Sigmoid colon (tissue), 7 donors: ENCODE measurements around the gene ST6GALNAC1. TPM values are rescaled to one million over a fixed set of nuclear protein-coding genes. Genes with fewer than 3 reads are reported as not detected.

ENCODE experiments used
- DNase-seq: peaks from one replicate; pipeline ENCODE4 v3.0.0-alpha.2; 2019
- H3K27ac ChIP-seq, 4 donors: fragments of 200-600 bp; sonication (generic); one replicate each; pipeline ENCODE4 v1.5.1; 2016 to 2019; ENCODE audit warnings: mild to moderate bottlenecking in 1 of 4
- H3K27me3 ChIP-seq, 3 donors: fragments of 200-600 bp; sonication (generic); one replicate each; pipeline ENCODE4 v1.5.1; 2019; ENCODE audit warnings: mild to moderate bottlenecking in 1 of 3
- H3K36me3 ChIP-seq, 4 donors: fragments of 200-600 bp; sonication (generic); one replicate each; pipeline ENCODE4 v1.5.1; 2016 to 2019
- H3K4me1 ChIP-seq, 4 donors: fragments of 200-600 bp; sonication (generic); one replicate each; pipeline ENCODE4 v1.5.1; 2017 to 2019
- H3K4me3 ChIP-seq, 4 donors: fragments of 200-600 bp; sonication (generic); one replicate each; pipeline ENCODE4 v1.5.1; 2017 to 2019; ENCODE audit warnings: mild to moderate bottlenecking in 2 of 4, moderate library complexity in 1 of 4
- H3K9me3 ChIP-seq, 4 donors: fragments of 200-600 bp in 3 of 4; sonication (generic) in 3 of 4; one replicate each; pipeline versions ENCODE4 v1.5.1 to v1.6.1; 2013 to 2019
- EP300 ChIP-seq, 4 donors: sonication (generic); formaldehyde crosslinking; IDR thresholded peaks; one replicate each; pipeline ENCODE4 v1.6.1; 2017; ENCODE audit warnings: antibody characterized with exemption in 4 of 4
- POLR2A ChIP-seq, 2 donors: fragments of 450-650 bp; IDR thresholded peaks; one replicate each; pipeline ENCODE4 v1.6.1; 2016; ENCODE audit warnings: antibody characterized with exemption in 2 of 2, mild to moderate bottlenecking in 2 of 2, moderate library complexity in 2 of 2
- POLR2AphosphoS5 ChIP-seq, 4 donors: sonication (generic); formaldehyde crosslinking; IDR thresholded peaks; one replicate each; pipeline ENCODE4 v1.6.1; 2017; ENCODE audit warnings: antibody characterized with exemption in 4 of 4
- WGBS, 2 donors: extraction: QIAGEN DNeasy Blood & Tissue Kit; methylation state at CpG; one replicate each; pipeline ENCODE4 v1.1.7; 2013; 5-methylcytosine and 5-hydroxymethylcytosine counted together
- intact Hi-C: fragments of 100-400 bp; cut with DNase I; formaldehyde crosslinking; loops from one replicate; pipeline ENCODE4 v1.15.1; 2023
- polyA plus RNA-seq, 3 donors: library from polyadenylated mRNA; stranded (reverse); fragments of 200-250 nt; gene quantifications; one replicate each; pipeline ENCODE4 v1.2.3, GENCODE V29; 2013
- total RNA-seq, 4 donors: library from RNA; depleted of rRNA; stranded (reverse); fragments of >200 nt; gene quantifications; one replicate each; pipeline ENCODE4 v1.1.0, GENCODE V29; 2016
- TF ChIP-seq, protein P1 (sequence below), 4 experiments: fragments of 450-650 bp in 3 of 4; fragments of 200-600 bp in 1 of 4; IDR thresholded peaks; one replicate each; pipeline ENCODE4 v1.5.1; 2016 to 2019; ENCODE audit warnings: antibody characterized with exemption in 4 of 4, mild to moderate bottlenecking in 3 of 4, moderate library complexity in 2 of 4
- donor health status: healthy with polysubstance abuse.
- donor health status: Bipolar disorder and iron deficiency.
- donor health status: healthy.

ST6GALNAC1 gene
- total and polyA plus RNA-seq, 7 donors: 0.81 to 146 (median 4.6) TPM

GRCh38 chr17:76670020-76670717 is 26.6 kb upstream of the ST6GALNAC1 start:
- Histone ChIP-seq H3K4me3 (no peak overlapping the region), H3K27ac (peak overlapping the region in 1 of 4 donors; percentile 81), H3K27me3 (no peaks in the 10 kb centered on the region), H3K9me3 (no peaks in the 10 kb centered on the region), H3K4me1 (peaks cover 0 to 16% (median 10%) of the 10 kb centered on the region in 4 donors), H3K36me3 (no peaks in the 10 kb centered on the region)
- peak; percentile 29 for DNase-seq
- intact Hi-C loops: loop anchor here (5.0 kb wide), 2 partner anchors 42 to 113 kb away; partner anchors contain the start of gene MXRA7
- TF ChIP-seq, protein P1, sequence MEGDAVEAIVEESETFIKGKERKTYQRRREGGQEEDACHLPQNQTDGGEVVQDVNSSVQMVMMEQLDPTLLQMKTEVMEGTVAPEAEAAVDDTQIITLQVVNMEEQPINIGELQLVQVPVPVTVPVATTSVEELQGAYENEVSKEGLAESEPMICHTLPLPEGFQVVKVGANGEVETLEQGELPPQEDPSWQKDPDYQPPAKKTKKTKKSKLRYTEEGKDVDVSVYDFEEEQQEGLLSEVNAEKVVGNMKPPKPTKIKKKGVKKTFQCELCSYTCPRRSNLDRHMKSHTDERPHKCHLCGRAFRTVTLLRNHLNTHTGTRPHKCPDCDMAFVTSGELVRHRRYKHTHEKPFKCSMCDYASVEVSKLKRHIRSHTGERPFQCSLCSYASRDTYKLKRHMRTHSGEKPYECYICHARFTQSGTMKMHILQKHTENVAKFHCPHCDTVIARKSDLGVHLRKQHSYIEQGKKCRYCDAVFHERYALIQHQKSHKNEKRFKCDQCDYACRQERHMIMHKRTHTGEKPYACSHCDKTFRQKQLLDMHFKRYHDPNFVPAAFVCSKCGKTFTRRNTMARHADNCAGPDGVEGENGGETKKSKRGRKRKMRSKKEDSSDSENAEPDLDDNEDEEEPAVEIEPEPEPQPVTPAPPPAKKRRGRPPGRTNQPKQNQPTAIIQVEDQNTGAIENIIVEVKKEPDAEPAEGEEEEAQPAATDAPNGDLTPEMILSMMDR (IDR thresholded peaks at IDR 0.05): no peak
- TF ChIP-seq POLR2A (IDR thresholded peaks at IDR 0.05): no peak
- no peak for TF ChIP-seq POLR2AphosphoS5 (IDR thresholded peaks at IDR 0.05)
- no peak for TF ChIP-seq EP300 (IDR thresholded peaks at IDR 0.05)
- WGBS, 2 donors: 66 to 81% methylated on average over 9 of the region's 9 CpGs

DNA sequence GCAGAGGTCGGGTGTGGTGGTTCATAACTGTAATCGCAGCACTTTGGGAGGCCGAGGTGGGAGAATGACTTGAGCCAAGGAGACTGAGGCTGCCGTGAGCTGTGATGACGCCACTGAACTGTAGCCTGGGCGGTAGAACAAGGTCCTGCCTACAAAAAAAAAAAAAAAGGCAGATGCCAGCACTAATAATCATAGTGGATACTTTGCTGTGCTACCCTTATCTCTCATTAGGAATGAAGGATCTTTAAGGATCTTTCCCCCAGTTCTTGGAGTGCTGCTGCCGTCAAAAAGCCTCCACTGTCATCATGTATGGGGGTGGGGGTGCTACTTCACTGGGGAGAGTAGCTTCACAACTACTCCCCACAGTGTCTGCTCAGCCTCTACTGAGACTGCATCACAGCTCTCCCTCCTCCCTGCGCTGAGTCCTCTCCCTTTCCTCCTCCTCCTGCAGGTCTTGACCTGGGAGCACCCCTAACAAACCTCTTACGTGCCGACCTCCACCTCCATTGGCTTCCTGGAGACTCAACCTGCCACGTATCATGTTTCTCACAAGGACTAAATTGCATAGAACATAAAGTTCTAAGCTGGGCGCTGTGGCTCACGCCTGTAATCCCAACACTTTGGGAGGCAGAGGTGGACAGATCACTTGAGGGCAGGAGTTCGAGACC is 24.4 kb upstream of the ST6GALNAC1 start:
- TF ChIP-seq POLR2AphosphoS5 (IDR thresholded peaks at IDR 0.05): no peak
- TF ChIP-seq, protein P1 (IDR thresholded peaks at IDR 0.05): no peak
- no peak for TF ChIP-seq EP300 (IDR thresholded peaks at IDR 0.05)
- TF ChIP-seq POLR2A (IDR thresholded peaks at IDR 0.05): no peak
- Histone ChIP-seq H3K27me3 (no peaks in the 10 kb centered on the region), H3K9me3 (no peaks in the 10 kb centered on the region), H3K36me3 (no peaks in the 10 kb centered on the region), H3K4me3 (no peak overlapping the region), H3K4me1 (peaks cover 0 to 16% (median 10%) of the 10 kb centered on the region in 4 donors), H3K27ac (no peak overlapping the region)
- 84 to 87% methylated on average over 14 of the region's 14 CpGs for WGBS, 2 donors
- intact Hi-C loops: no loop called here
- peak; percentile 29 for DNase-seq

GRCh38 chr17:76667491-76667755 is 23.9 kb upstream of the ST6GALNAC1 start:
- 71 to 83% methylated on average over 2 of the region's 2 CpGs for WGBS, 2 donors
- Histone ChIP-seq H3K4me1 (peaks cover 0 to 14% (median 8%) of the 10 kb centered on the region in 4 donors), H3K4me3 (no peak overlapping the region), H3K9me3 (no peaks in the 10 kb centered on the region), H3K27ac (no peak overlapping the region), H3K27me3 (no peaks in the 10 kb centered on the region), H3K36me3 (no peaks in the 10 kb centered on the region)
- intact Hi-C loops: no loop called here
- peak; percentile 33 for DNase-seq
- TF ChIP-seq POLR2AphosphoS5 (IDR thresholded peaks at IDR 0.05): no peak
- TF ChIP-seq, protein P1 (IDR thresholded peaks at IDR 0.05): no peak
- no peak for TF ChIP-seq POLR2A (IDR thresholded peaks at IDR 0.05)
- no peak for TF ChIP-seq EP300 (IDR thresholded peaks at IDR 0.05)

- Histone ChIP-seq H3K9me3 (no peaks in the 10 kb centered on the region), H3K4me1 (peaks cover 0 to 7% (median 0%) of the 10 kb centered on the region in 4 donors), H3K36me3 (no peaks in the 10 kb centered on the region), H3K27ac (no peak overlapping the region), H3K27me3 (no peaks in the 10 kb centered on the region), H3K4me3 (no peak overlapping the region)
- intact Hi-C loops: no loop called here
- DNase-seq: peak; percentile 11
- TF ChIP-seq POLR2AphosphoS5 (IDR thresholded peaks at IDR 0.05) (no peak), POLR2A (IDR thresholded peaks at IDR 0.05) (no peak), EP300 (IDR thresholded peaks at IDR 0.05) (no peak)
- TF ChIP-seq, protein P1 (IDR thresholded peaks at IDR 0.05): no peak
- WGBS, 2 donors: 9 to 46% methylated on average over 3 of the region's 3 CpGs
Observed at GRCh38 chr17:76660656-76661042, 17.1 kb upstream of the ST6GALNAC1 start.
